ENCODE data around the gene AGPAT4.

AGPAT4 gene

GRCh38 chr6:161130541-161130940, 143.3 kb downstream of the AGPAT4 start:
- Histone ChIP-seq H3K4me3 (ENCODE audit: low read length) (no peak overlapping the region), H3K79me2 (ENCODE audit: control insufficient read depth, low read length) (no peaks in the 10 kb centered on the region), H3K9me3 (ENCODE audit: control insufficient read depth, insufficient read depth, low read length) (no peaks in the 10 kb centered on the region), H3K27ac (ENCODE audit: low read depth, low read length) (no peak overlapping the region), H3K9me2 (replicated peaks; ENCODE audit: control insufficient read depth, low read length) (no peaks in the 10 kb centered on the region), H3K36me3 (ENCODE audit: control insufficient read depth, low read length) (peaks cover 12% of the 10 kb centered on the region), H3K27me3 (ENCODE audit: control insufficient read depth, low read length) (no peaks in the 10 kb centered on the region), H4K20me1 (ENCODE audit: control insufficient read depth, insufficient read depth, low read depth, low read length) (no peaks in the 10 kb centered on the region), H3F3A (ENCODE audit: control insufficient read depth, insufficient read depth) (no peaks in the 10 kb centered on the region), H3K4me1 (ENCODE audit: control insufficient read depth, low read length) (no peaks in the 10 kb centered on the region), H3K4me2 (ENCODE audit: low read length) (no peak overlapping the region)
- no peak for TF ChIP-seq EZH2phosphoT487 (IDR thresholded peaks at IDR 0.05; ENCODE audit: borderline replicate concordance, low read length)
- TF ChIP-seq, protein P1, sequence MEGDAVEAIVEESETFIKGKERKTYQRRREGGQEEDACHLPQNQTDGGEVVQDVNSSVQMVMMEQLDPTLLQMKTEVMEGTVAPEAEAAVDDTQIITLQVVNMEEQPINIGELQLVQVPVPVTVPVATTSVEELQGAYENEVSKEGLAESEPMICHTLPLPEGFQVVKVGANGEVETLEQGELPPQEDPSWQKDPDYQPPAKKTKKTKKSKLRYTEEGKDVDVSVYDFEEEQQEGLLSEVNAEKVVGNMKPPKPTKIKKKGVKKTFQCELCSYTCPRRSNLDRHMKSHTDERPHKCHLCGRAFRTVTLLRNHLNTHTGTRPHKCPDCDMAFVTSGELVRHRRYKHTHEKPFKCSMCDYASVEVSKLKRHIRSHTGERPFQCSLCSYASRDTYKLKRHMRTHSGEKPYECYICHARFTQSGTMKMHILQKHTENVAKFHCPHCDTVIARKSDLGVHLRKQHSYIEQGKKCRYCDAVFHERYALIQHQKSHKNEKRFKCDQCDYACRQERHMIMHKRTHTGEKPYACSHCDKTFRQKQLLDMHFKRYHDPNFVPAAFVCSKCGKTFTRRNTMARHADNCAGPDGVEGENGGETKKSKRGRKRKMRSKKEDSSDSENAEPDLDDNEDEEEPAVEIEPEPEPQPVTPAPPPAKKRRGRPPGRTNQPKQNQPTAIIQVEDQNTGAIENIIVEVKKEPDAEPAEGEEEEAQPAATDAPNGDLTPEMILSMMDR (IDR thresholded peaks at IDR 0.05; ENCODE audit: low read depth, low read length, poor library complexity, severe bottlenecking): no peak

- Histone ChIP-seq H3K4me3 (ENCODE audit: low read length) (no peak overlapping the region), H3K79me2 (ENCODE audit: control insufficient read depth, low read length) (no peaks in the 10 kb centered on the region), H3K4me2 (ENCODE audit: low read length) (no peak overlapping the region), H3K4me1 (ENCODE audit: control insufficient read depth, low read length) (no peaks in the 10 kb centered on the region), H3F3A (ENCODE audit: control insufficient read depth, insufficient read depth) (no peaks in the 10 kb centered on the region), H4K20me1 (ENCODE audit: control insufficient read depth, insufficient read depth, low read depth, low read length) (no peaks in the 10 kb centered on the region), H3K27me3 (ENCODE audit: control insufficient read depth, low read length) (no peaks in the 10 kb centered on the region), H3K36me3 (ENCODE audit: control insufficient read depth, low read length) (peaks cover 18% of the 10 kb centered on the region), H3K9me2 (replicated peaks; ENCODE audit: control insufficient read depth, low read length) (no peaks in the 10 kb centered on the region), H3K27ac (ENCODE audit: low read depth, low read length) (no peak overlapping the region), H3K9me3 (ENCODE audit: control insufficient read depth, insufficient read depth, low read length) (no peaks in the 10 kb centered on the region)
- TF ChIP-seq, protein P1 (IDR thresholded peaks at IDR 0.05; ENCODE audit: low read depth, low read length, poor library complexity, severe bottlenecking): no peak
- no peak for TF ChIP-seq EZH2phosphoT487 (IDR thresholded peaks at IDR 0.05; ENCODE audit: borderline replicate concordance, low read length)
Observed at GRCh38 chr6:161128680-161129196, 145.1 kb downstream of the AGPAT4 start.

DNA sequence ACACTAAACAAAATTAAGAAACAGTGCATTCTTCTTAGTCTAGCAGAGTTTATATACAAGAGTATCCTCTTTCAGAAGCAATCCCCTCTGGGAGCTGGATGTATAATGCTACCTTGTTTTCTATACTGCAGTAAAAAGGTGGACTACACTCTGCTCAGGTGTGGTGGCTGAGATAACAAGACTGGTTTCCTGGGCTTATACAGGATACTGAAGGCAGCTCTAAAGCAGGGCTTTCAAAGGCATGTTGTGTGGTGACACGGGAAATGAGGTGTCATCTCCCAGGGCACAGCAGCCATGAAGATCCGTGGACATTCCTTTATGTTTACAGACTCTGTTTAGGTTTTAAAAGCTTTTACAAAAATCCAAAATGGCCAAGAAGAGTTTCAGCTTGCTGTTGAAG, 145.6 kb downstream of the AGPAT4 start:
- Histone ChIP-seq H4K20me1 (ENCODE audit: control insufficient read depth, insufficient read depth, low read depth, low read length) (no peaks in the 10 kb centered on the region), H3K4me2 (ENCODE audit: low read length) (no peak overlapping the region), H3K27ac (ENCODE audit: low read depth, low read length) (no peak overlapping the region), H3K9me2 (replicated peaks; ENCODE audit: control insufficient read depth, low read length) (no peaks in the 10 kb centered on the region), H3K4me3 (ENCODE audit: low read length) (no peak overlapping the region), H3F3A (ENCODE audit: control insufficient read depth, insufficient read depth) (no peaks in the 10 kb centered on the region), H3K36me3 (ENCODE audit: control insufficient read depth, low read length) (peaks cover 22% of the 10 kb centered on the region), H3K4me1 (ENCODE audit: control insufficient read depth, low read length) (no peaks in the 10 kb centered on the region), H3K9me3 (ENCODE audit: control insufficient read depth, insufficient read depth, low read length) (no peaks in the 10 kb centered on the region), H3K79me2 (ENCODE audit: control insufficient read depth, low read length) (no peaks in the 10 kb centered on the region), H3K27me3 (ENCODE audit: control insufficient read depth, low read length) (no peaks in the 10 kb centered on the region)
- TF ChIP-seq, protein P1 (IDR thresholded peaks at IDR 0.05; ENCODE audit: low read depth, low read length, poor library complexity, severe bottlenecking): no peak

Measured in DOHH2 (cell line).